Activated CD8-positive, alpha-beta memory T cell treated with anti-CD3 and anti-CD28 coated beads for 24 hours (primary cell): Measurements from ENCODE around the gene UBXN6.

Experiments used
- DNase-seq: peaks from one replicate; pipeline ENCODE4 v3.0.0-alpha.2; 2020

The UBXN6 gene

DNA sequence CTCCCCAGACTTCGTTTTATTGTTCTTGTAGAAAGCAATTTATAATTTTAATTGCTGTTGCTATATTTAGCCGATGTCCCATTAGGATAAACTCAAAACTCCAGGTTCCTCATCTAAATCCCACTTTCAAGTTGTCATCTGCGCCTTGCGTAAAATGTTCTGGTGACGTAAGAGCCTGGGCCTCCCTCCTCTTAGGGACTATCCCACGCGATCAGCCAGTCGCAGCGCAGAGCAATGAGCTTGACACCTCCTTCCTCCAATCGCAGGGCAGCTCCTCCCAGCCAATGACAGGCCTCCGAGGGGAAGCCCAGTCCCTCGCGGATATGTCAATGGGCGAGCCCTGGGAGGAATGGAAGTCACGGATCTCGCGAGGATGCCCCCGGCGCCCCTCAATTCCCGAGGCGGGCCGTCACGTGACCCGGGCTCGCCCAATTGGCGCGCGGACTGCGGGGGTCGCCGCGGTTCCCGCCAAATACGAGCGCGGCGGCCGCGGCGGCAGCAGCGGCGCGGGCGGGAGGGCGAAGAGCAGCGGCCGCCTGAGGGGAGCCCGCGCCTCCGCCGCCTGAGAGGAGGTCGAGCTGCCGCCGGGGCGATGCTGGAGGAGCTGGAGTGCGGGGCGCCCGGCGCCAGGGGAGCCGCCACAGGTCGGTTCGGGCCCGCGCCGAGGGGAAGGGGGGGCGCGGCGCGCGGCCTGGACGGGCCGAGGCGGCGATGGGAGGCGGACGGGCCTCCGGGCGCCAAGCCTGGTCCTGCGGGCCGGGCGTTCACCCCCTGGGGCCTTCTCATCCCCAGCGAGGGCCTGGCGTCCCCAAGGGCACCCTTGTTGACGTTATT is 55.2 kb downstream of the UBXN6 start, which contains the start of gene CHAF1A:
Gene CHAF1A (plus strand): TSS at position 470 of the 834 bp plus-strand sequence. CDS start 123 bp downstream, at position 593.
- peak; percentile 98 for DNase-seq

GRCh38 chr19:4401769-4402170 is 55.8 kb downstream of the UBXN6 start:
- DNase-seq, result no peak

- peak; percentile 98 for DNase-seq
Measured at GRCh38 chr19:4400135-4400936, 57.3 kb downstream of the UBXN6 start, which contains the start of gene SH3GL1. Gene SH3GL1, minus strand, starts transcription at chr19:4400547. Its CDS starts 179 bp downstream, at chr19:4400368.

- no peak for DNase-seq
Measured at GRCh38 chr19:4399812-4400134, 57.8 kb downstream of the UBXN6 start.

DNA sequence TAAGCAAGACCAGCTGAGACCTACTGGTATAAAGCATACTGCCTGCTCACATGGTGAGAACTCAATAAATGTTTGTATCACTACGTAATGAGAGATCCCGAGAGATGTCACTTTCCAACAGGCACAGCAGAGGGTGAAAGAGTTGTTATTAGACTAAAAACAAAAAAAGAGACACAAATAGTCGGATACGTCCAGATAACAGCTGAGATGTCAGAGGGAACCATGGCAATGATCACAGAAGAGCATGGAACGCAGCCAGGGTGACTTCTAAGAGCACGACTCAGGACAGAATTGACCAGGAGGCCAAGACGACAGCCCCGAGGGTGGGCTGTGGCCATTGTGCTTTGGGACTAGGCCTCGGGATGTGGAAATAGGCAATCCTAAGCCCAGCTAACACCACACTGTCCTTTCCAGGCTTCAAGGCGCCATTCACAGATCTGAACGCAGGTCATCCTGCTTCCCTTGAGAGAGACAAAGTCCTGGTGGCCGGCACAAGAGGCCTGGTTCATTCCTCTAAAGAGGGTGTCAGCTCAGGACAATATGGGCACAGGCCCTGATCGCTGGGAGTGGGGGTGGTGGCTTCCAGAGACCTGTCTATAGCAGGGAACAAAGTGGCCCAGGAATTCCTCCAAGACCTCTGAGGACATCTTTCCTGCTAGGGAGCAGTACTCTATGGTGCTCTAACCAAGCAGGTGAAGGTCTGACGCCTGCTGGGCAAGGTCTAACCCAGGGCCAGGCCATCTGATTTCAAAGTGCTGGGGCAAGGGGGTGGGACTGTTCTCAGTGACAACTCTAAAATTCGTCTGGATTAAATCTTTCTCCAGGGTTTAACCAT is 60.4 kb downstream of the UBXN6 start:
- DNase-seq, result no peak
